Parathyroid adenoma (tissue), 2 donors: ENCODE results near the gene MRPL54.

Source experiments
- H2AFZ ChIP-seq: fragments of 300-600 bp; sonication (generic); one replicate; pipeline ENCODE4 v1.7.0; 2017; ENCODE audit warnings: antibody characterized with exemption, mild to moderate bottlenecking
- H3K27ac ChIP-seq: fragments of 300-600 bp; sonication (generic); one replicate; pipeline ENCODE4 v1.7.0; 2017
- H3K27me3 ChIP-seq: fragments of 300-600 bp; sonication (generic); one replicate; pipeline ENCODE4 v1.7.0; 2017; ENCODE audit warnings: low read length; ENCODE audit not compliant: control insufficient read depth, insufficient read depth
- H3K36me3 ChIP-seq: fragments of 300-600 bp; sonication (generic); one replicate; pipeline ENCODE4 v1.7.0; 2017; ENCODE audit warnings: low read length; ENCODE audit not compliant: control insufficient read depth, insufficient read depth
- H3K4me1 ChIP-seq: fragments of 300-600 bp; sonication (generic); one replicate; pipeline ENCODE4 v1.7.0; 2017; ENCODE audit warnings: control low read depth
- H3K4me2 ChIP-seq: fragments of 300-600 bp; sonication (generic); one replicate; pipeline ENCODE4 v1.7.0; 2017; ENCODE audit warnings: low read length
- H3K4me3 ChIP-seq: fragments of 300-600 bp; sonication (generic); one replicate; pipeline ENCODE4 v1.7.0; 2017; ENCODE audit warnings: low read depth, low read length
- H3K79me2 ChIP-seq: fragments of 300-600 bp; sonication (generic); one replicate; pipeline ENCODE4 v1.7.0; 2017; ENCODE audit warnings: control low read depth
- H3K9ac ChIP-seq: fragments of 300-600 bp; sonication (generic); one replicate; pipeline ENCODE4 v1.7.0; 2017; ENCODE audit warnings: mild to moderate bottlenecking
- H3K9me3 ChIP-seq: fragments of 300-600 bp; sonication (generic); one replicate; pipeline ENCODE4 v1.7.0; 2017; ENCODE audit warnings: low read length; ENCODE audit not compliant: control insufficient read depth
- CTCF ChIP-seq: fragments of 300-600 bp; sonication (generic); IDR thresholded peaks from one replicate; pipeline ENCODE4 v1.7.0; 2017; ENCODE audit warnings: antibody characterized with exemption, mild to moderate bottlenecking
- donor health status: primary hyperparathyroidism.

Gene MRPL54

GRCh38 chr19:3762501-3763459, at the start of gene MRPL54:
TSS of gene MRPL54 (plus strand) at chr19:3762682. CDS start at chr19:3762701, 19 bp downstream.
- H3K4me1 ChIP-seq = no peaks in the 10 kb centered on the region
- peaks cover 5% of the 10 kb centered on the region for H3K79me2 ChIP-seq
- H3K27ac ChIP-seq = peak within 1 kb of the TSS; percentile 97
- peak within 1 kb of the TSS; percentile 99 for H3K4me2 ChIP-seq
- H3K9me3 ChIP-seq = no peaks in the 10 kb centered on the region
- H3K9ac ChIP-seq = peak within 1 kb of the TSS; percentile 87
- H2AFZ ChIP-seq = peak within 1 kb of the TSS; percentile 98
- TF ChIP-seq CTCF = no peak
- H3K4me3 ChIP-seq = peak within 1 kb of the TSS; percentile 100
- H3K27me3 ChIP-seq = no peaks in the 10 kb centered on the region
- no peaks in the 10 kb centered on the region for H3K36me3 ChIP-seq

- Histone ChIP-seq H3K9ac (no peak overlapping the region), H2AFZ (no peak overlapping the region), H3K27me3 (no peaks in the 10 kb centered on the region), H3K4me2 (no peak overlapping the region), H3K79me2 (no peaks in the 10 kb centered on the region), H3K27ac (no peak overlapping the region), H3K36me3 (no peaks in the 10 kb centered on the region), H3K9me3 (no peaks in the 10 kb centered on the region), H3K4me3 (no peak overlapping the region), H3K4me1 (peaks cover 6% of the 10 kb centered on the region)
- no peak for TF ChIP-seq CTCF
These were observed 46.3 kb upstream of the MRPL54 start for GRCh38 chr19:3716147-3716668.

GRCh38 chr19:3719868-3720267, 42.6 kb upstream of the MRPL54 start:
- no peak for TF ChIP-seq CTCF
- H3K36me3 ChIP-seq = no peaks in the 10 kb centered on the region
- no peaks in the 10 kb centered on the region for H3K9me3 ChIP-seq
- H3K4me1 ChIP-seq = no peaks in the 10 kb centered on the region
- H3K4me3 ChIP-seq = no peak overlapping the region
- H3K27ac ChIP-seq = no peak overlapping the region
- H3K79me2 ChIP-seq = no peaks in the 10 kb centered on the region
- no peak overlapping the region for H2AFZ ChIP-seq
- H3K27me3 ChIP-seq = no peaks in the 10 kb centered on the region
- no peak overlapping the region for H3K9ac ChIP-seq
- no peak overlapping the region for H3K4me2 ChIP-seq

DNA sequence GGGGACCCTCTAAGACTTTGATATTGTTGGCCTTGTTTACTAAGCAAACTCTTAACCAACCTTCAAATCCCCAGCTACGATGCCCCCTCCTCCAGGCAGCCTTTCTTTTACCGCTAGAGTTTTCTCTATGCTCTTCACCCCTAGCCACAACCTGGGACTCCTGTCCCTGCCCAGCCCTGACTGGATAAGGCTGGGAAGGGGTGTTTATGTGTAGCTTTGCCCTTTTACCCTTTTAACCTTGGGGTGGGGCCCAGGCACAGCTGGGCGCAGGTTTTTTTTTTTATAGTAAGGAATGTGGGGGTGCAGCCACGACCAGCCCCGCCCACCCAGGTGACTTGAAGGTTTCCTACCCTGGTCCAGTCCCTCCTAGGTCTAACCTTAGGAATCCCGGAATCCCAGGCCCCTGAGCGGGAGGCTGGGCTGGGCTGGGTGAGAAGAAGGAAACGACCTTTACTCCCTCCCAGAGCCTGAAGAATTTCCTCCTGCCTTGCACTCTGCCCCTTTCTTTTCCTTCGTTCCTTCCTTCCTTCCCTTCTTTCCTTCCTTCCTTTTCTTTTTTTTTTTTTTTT, 42.0 kb upstream of the MRPL54 start:
- Histone ChIP-seq H3K27me3 (no peaks in the 10 kb centered on the region), H3K4me3 (no peak overlapping the region), H3K36me3 (no peaks in the 10 kb centered on the region), H3K9ac (no peak overlapping the region), H3K27ac (no peak overlapping the region), H3K79me2 (no peaks in the 10 kb centered on the region), H3K4me1 (peaks cover 4% of the 10 kb centered on the region), H2AFZ (no peak overlapping the region), H3K9me3 (no peaks in the 10 kb centered on the region), H3K4me2 (no peak overlapping the region)
- TF ChIP-seq CTCF = no peak
